HG03520 (cell line): ENCODE measurements around the gene HEPN1.
"Not testable (repeated sequence)": the region's sequence is repeated elsewhere in the genome, so short reads cannot be mapped to it uniquely, and the experiment has no call there.

Experiments used
- ATAC-seq: cut with Tn5 transposase; IDR thresholded peaks from one replicate; pipeline ENCODE4 v1.9.1; 2021; ENCODE audit warnings: mild to moderate bottlenecking, moderate library complexity; ENCODE audit not compliant: unreplicated experiment

Gene HEPN1

DNA sequence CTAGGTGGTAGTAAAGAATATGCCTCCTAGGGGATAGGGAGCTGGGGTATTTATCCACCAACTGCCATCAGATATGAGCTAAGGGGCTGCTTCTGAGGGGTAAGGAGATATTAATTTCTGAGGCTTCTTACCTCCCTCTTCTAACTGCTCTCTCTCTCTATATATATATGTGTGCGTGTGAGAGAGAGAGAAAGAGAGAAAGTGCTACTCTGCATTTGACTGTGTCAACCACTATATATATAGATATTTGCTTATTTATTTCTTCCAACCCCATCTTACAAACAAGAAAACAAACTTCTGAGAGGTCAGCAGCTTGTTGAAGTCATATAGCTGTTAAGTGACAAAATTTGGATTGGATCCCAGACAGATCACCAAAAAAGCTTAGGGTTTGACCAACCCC lies 22.7 kb downstream of the HEPN1 start:
- ATAC-seq = no peak

DNA sequence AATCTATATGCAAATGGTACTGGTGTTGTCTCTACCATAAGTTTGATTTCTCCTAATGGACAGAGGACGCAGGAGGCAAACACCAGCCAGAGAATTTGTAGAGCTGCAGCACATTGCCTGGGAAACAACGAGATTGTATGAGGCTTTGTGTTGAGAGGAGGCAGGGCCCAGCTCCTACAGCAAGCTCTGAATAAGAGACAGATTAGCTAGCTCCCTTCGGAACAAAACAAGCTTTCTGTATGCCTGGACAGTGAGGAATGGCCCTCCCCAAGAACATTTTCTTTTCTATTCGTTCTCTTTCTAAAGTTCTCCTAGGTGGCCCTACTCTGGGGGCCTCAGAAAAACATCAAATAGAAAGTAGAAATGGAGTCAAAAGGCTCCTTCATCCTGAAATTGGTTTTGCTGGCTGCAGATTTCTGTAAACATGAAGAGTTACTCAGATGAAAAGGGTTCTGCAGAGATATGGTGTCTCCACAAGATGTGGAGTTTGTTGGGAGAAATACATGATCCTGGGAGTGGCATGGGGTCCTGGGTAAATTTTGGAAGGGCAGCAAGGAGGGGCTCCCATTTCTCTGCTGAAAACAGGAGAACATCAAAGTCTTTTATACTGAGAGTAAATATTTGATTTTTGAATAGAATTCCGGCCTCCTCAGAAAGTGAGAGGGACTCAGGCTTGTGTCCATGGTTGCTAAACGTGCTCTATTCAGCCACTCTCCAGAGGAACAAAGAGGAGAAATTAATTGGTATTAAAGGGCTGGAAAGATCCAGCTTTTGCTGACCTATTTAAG lies 23.6 kb downstream of the HEPN1 start:
- no peak for ATAC-seq

DNA sequence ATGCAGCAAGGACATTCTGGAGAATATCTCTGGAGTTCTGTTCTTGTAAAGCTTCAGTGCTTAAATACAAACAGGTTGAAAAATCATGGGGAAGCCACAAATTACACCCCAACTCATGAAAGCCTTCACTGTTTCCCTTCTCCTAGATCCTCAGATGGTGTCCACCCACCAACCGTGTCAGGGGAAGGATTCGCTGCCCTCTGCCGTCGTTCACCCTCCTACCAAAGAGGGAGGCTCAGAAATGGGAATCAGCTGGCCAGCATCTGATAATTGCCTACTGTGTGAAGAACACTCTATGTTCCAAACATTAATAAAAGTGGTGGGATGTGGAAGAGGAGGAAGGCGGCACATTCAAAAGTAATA lies 24.2 kb downstream of the HEPN1 start:
- ATAC-seq = no peak

DNA sequence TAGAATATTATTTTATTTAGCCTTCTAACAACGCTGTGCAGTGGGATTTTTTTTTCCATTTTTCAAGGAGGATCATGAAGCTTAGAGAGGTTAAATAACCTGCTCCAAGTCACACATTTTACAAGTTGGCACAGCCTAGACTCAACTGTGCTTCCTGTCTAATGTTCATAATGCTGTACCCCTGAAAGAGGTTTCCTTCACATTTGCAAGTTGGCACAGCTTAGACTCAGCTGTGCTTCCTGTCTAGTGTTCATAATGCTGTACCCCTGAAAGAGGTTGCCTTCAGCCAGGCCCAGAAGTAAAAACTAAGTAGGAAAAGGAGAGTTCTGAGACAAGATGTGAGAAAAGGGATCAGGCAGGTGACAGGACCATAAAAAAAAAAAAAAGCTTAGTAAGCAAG lies 24.7 kb downstream of the HEPN1 start:
- no peak for ATAC-seq

DNA sequence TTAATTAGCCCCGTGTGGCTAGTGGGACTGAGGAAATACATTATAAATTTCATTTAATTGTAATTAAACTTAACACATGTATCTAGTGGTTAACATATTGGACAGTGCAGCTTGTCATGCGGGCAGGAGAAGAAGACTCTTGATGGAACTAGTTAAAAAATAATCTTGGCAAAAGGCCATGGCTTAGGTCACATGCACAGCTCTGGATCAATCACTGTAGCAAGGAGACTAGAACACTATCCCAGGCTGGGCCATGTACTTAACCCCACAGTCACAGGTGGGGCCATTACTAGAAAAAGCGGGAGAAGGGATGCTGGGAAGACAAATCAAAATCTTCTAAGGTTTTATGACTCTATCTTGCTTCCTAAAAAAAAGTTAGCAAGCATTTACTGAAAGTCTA lies 25.5 kb downstream of the HEPN1 start:
- ATAC-seq = no peak

DNA sequence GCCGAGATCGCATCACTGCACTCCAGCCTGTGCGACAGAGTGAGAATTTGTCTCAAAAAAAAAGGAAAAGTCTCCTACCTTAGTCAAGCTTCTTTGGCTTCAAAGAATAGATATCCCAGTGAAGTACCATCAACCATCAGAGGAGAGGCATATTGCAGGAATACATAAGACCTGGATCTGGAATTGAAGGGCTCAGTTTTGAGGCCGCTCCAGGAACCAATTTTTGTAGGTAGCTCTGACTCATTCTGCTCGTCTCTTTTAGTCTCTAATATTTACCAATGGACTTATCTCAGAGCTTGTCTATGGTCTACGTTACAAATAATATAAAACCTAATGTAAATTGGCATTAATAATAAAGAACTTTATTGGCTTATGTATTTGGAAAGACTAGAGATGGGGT lies 26.8 kb downstream of the HEPN1 start:
- no peak for ATAC-seq

DNA sequence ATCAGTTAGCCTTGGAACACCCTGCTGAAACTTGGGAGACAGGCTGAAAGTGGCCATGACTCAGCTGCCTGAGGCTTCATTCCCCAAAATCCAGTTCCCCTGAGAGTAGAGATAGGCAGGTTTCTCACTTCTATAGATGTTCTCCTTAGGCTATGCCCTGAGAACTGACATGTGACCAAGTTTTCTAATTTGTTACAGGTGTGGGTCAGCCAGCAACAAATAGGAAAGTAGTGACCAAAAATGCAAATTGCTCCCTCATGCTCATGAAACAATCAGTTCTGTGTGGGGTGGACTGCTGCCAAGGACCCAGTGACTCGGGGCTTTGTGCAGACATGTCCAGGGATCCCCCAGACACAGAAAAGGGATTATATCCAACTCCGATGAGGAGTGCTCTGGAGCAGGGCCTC lies 27.7 kb downstream of the HEPN1 start:
- ATAC-seq = no peak

DNA sequence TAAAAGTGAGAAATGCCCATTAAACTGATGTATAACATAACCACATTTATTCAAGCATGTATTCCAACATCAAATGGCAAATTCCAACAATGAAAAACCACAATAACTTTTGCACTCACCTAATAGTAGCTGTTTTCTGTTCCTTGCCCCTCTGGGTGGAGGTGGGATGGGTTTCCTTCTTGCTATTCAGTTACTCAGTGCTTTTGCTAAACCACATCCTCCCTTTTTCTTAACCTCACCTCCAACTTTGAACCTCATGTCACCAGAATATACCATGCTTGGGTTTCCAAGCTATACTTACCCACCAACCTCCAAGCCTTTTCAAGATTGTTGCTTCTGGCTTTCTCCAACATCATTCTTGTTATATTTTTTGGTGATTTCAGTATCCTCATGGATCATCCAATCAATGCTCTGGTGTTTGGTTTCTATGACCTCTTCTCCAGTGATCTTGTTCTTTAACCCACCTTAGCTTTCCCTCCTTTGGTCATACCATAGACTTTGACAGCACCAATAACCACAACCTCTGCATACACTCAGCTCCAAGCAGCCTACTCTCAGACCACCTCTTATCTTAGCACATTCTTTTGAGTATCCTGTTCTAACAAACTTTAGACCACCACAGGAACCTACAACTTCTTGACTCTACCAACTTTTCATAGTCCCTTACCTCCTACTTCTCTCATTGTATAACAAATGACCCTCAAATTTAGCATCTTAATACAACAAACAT lies 31.7 kb downstream of the HEPN1 start:
- ATAC-seq = no peak

DNA sequence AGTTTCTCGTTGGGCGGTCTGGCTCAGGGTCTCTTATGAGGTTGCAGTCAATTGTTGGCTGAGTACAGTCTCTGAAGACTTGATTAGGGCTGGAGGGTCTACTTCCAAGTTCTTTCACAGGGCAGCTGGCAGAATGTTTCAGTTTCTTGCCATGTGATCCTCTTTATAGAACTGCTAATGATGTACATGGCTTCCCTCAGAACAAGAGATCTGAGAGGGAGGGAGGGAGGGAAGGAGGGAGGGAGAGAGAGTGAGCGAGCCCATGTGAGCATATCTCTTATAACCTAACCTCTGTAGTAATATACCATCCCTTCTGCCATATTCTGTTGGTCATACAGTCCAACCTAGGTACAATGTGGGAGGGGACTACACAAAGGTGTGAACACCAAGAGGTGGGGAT lies 32.3 kb downstream of the HEPN1 start:
- ATAC-seq = no peak

DNA sequence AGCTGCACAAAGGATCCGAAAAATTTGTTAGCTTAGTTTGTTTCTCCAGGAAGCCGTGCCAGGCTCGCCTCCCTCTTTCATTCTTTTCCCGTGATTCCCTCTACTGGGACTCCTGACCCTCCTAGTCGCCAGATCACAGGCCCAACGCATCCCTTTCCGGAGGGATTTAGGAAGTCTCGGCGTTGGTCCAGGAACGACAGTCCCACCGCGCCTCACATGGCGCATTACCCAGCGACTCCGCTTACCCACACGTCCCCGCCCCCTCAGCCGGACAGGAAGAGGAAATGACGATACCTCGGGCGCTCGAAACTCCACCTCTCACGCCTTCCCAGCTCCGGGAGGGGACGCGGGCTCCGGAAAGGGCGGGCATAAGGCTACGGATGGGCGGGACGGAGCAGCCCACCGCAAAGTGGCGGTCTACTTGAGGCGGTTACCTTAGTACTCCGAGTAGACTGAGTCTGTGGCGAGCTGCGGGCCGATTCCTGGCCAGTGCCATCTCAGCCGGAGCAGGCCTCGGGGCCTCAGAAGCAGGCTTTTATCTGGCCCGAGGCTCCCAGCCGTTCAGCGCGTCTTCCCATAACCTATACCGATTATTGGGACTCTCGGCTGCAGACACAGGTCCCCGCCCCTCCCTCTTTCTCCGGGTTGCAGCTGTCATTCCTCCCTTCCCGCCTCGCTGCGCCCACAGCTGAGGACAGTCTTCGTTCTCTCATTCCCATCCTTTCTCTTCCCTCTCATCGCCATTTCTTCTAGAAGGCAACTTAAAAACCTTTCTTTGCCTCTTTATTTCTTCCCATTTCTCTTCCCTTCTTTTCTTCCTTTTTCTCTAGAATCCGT lies 34.9 kb downstream of the HEPN1 start, which contains the start of gene CCDC15:
Gene CCDC15 (plus strand): TSS at position 450 of the 837 bp plus-strand sequence. CDS start 531 bp downstream, outside the sequence.
- peak; percentile 99 for ATAC-seq

DNA sequence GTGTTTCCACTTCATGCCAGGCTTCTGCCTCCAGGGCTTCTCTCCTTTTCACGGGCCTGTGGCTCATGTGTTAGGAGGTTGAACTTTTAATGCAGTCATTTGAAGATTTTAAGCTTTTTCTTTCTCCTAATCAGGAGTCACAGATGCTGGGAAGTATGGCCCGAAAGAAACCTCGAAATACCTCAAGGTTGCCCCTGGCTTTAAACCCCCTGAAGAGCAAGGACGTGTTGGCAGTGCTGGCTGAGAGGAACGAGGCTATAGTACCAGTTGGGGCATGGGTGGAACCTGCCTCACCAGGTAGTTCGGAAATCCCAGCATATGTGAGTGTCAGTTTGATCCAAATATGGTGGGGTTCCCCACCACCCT lies 35.5 kb downstream of the HEPN1 start:
- ATAC-seq = no peak

DNA sequence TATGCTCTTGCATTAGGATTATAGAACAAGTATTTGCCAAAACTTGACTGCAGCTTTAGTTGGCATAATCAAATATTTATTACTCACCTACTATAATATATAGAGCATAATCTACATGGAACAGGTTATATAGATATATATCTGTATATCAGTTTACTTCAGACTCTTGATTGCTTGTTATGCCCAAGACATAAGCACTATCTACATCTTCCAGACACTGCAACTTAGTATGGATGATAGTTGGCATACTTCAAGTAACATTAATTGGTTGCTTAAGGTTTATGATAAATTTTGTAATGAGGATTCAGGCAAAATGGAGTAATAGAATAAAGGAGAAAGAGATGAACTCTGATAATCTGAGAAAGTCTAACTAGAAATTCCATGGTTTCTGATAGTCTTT lies 36.0 kb downstream of the HEPN1 start:
- no peak for ATAC-seq

DNA sequence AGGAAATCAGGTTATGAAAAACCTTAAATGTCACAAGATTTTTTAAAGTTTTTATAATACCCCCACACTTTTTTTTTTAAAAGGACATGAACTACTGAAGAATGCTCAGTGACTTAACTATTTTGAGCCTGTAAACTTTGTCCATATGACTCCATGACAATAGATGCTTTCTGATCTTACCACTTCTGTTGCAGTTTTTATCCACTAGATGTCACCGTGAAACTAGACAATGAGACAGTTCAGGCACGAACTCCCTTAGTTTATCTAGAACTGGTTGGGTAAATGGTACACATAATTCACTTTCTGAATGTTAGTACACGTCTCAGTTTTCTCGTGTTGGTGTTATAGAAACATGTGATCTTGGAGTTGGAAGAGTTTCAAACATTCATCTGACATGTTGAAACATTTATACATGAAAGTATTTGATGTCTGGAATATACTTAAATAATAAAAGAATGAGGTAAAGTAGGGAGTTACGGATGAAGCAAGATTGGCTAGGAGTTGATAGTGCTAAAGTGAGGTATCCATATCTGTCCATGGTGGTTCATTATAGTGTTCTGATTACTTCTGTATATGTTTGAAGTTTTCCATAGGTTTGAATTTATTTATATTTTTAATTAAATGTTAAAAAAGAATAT lies 43.0 kb downstream of the HEPN1 start:
- ATAC-seq = peak; percentile 76

DNA sequence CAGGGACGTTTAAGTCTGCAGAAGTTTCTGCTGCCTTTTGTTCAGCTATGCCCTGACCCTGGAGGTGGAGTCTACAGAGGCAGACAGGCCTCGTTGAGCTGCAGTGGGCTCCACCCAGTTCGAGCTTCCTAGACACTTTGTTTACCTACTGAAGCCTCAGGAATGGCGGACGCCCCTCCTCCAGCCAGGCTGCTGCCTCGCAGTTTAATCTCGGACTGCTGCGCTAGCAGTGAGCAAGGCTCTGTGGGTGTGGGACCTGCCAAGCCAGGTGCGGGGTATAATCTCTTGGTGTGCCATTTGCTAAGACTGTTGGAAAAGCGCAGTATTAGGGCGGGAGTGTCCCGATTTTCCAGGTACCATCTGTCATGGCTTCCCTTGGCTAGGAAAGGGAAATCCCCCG lies 49.1 kb downstream of the HEPN1 start:
- not testable (repeated sequence) for ATAC-seq
